Adrenal gland (tissue), 12 donors: ENCODE data around the gene ZNF609. TPM values are rescaled to one million over a fixed set of nuclear protein-coding genes. Genes with fewer than 3 reads are reported as not detected.
A peak's percentile ranks its signal among the peaks of the same experiment; 100 is the strongest.

Experiments used
- DNase-seq, 7 donors: peaks; one replicate each; pipeline ENCODE4 v3.0.0-alpha.2; 2019 to 2020
- H3K27ac ChIP-seq, 5 donors: fragments of 200-600 bp; sonication (generic) in 4 of 5; 1 replicate in 3 of 5; 2 replicates in 2 of 5; pipeline versions ENCODE4 v1.5.1 to v1.8.0; 2016 to 2020; ENCODE audit warnings: mild to moderate bottlenecking in 1 of 5
- H3K27me3 ChIP-seq: fragments of 200-600 bp; 2 replicates; pipeline ENCODE4 v1.8.0; 2021
- H3K36me3 ChIP-seq, 2 donors: fragments of 200-600 bp; replicated peaks in 1 of 2; 1 replicate in 1 of 2; 2 replicates in 1 of 2; pipeline versions ENCODE4 v1.5.1 to v1.8.0; 2018 to 2022
- H3K4me1 ChIP-seq, 2 donors: fragments of 200-600 bp; replicated peaks in 1 of 2; 1 replicate in 1 of 2; 2 replicates in 1 of 2; pipeline versions ENCODE4 v1.5.1 to v1.8.0; 2018 to 2021
- H3K4me3 ChIP-seq, 4 donors: fragments of 200-600 bp; sonication (generic) in 3 of 4; one replicate each; pipeline ENCODE4 v1.5.1; 2016 to 2018
- H3K9me3 ChIP-seq, 3 donors: fragments of 200-600 bp; sonication (generic) in 1 of 3; replicated peaks in 1 of 3; 1 replicate in 2 of 3; 2 replicates in 1 of 3; pipeline versions ENCODE4 v1.5.1 to v1.8.0; 2016 to 2021
- CTCF ChIP-seq, 6 experiments: fragments of 450-650 bp in 4 of 6; fragments of 200-600 bp in 2 of 6; sonication (generic) in 1 of 6; IDR thresholded peaks; 1 replicate in 5 of 6; 2 replicates in 1 of 6; pipeline versions ENCODE4 v1.5.1 to v1.8.0; 2016 to 2021; ENCODE audit warnings: antibody characterized with exemption in 6 of 6, mild to moderate bottlenecking in 2 of 6, moderate library complexity in 1 of 6
- POLR2A ChIP-seq, 2 donors: fragments of 450-650 bp; IDR thresholded peaks; one replicate each; pipeline ENCODE4 v1.6.1; 2017; ENCODE audit warnings: antibody characterized with exemption in 2 of 2, mild to moderate bottlenecking in 2 of 2, moderate library complexity in 1 of 2
- WGBS, 4 donors: extraction: QIAGEN DNeasy Blood & Tissue Kit in 2 of 4; methylation state at CpG; one replicate each; pipeline versions ENCODE4 v1.1.5 to v1.1.7; 2013 to 2017; 5-methylcytosine and 5-hydroxymethylcytosine counted together
- intact Hi-C, 2 donors: fragments of 100-400 bp; cut with DNase I; formaldehyde crosslinking; loops; one replicate each; pipeline versions ENCODE4 v1.14.1 to v1.15.0; 2022 to 2023
- polyA plus RNA-seq, 3 donors: library from polyadenylated mRNA; stranded (reverse); fragments of 200-250 nt in 2 of 3; fragments of 350-450 nt in 1 of 3; fragmentation: Illumina TruSeq in 1 of 3; extraction: RNeasy Lipid Tissue Mini Kit (QIAGEN cat#74804) in 1 of 3; gene quantifications; one replicate each; pipeline ENCODE4 v1.2.3, GENCODE V29; 2013 to 2014
- total RNA-seq, 9 donors: library from RNA; depleted of rRNA in 4 of 9; stranded (reverse); fragments of >200 nt in 4 of 9; fragments of 120-200 nt in 1 of 9; fragmentation: NEBNext Ultra II Directional in 1 of 9; extraction: Animal tissue kit (Norgen Biotek cat#: 25700) in 1 of 9; gene quantifications; one replicate each; pipeline versions ENCODE4 v1.1.0 to v1.2.4, GENCODE V29; 2013 to 2023
- donor health status: healthy with polysubstance abuse.
- donor health status: Bipolar disorder and iron deficiency.
- donor health status: DM: yes; HTN: yes; CAD: no.
- donor health status: DM: no; HTN: no; CAD: no.
- donor health status: DM: no; HTN: no; CAD: no.
- donor health status: DM: yes; HTN: yes; CAD: no.

Gene ZNF609
- total and polyA plus RNA-seq, 12 donors, result 4.4 to 35.5 (median 25.4) TPM

DNA sequence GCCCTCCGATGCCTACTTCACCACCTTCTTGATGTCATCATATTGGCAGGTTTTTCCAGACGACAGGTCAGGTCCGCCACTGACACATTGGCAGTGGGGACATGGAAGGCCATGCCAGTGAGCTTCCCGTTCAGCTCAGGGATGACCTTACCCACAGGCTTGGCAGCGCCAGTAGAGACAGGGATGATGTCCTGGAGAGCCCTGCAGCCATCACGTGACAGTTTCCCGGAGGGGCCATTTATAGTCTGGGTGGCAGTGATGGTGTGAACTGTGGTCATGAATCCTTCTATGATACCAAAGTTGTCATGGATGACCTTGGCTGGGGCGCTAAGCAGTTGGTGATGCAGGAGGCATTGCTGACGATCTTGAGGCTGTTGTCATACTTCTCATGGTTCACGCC is 68.5 kb downstream of the ZNF609 start:
- Histone ChIP-seq H3K27ac (no peak overlapping the region), H3K4me1 (peaks cover 0 to 22% of the 10 kb centered on the region in 2 donors), H3K9me3 (no peaks in the 10 kb centered on the region), H3K36me3 (no peaks in the 10 kb centered on the region), H3K4me3 (no peak overlapping the region), H3K27me3 (no peaks in the 10 kb centered on the region)
- WGBS, 4 donors, result 90 to 94% (median 93%) methylated on average over 2 to 10 of the region's 10 CpGs
- no peak for DNase-seq
- intact Hi-C loops, result no loop called here
- TF ChIP-seq POLR2A (IDR thresholded peaks at IDR 0.05) (no peak), CTCF (IDR thresholded peaks at IDR 0.05) (no peak)

DNA sequence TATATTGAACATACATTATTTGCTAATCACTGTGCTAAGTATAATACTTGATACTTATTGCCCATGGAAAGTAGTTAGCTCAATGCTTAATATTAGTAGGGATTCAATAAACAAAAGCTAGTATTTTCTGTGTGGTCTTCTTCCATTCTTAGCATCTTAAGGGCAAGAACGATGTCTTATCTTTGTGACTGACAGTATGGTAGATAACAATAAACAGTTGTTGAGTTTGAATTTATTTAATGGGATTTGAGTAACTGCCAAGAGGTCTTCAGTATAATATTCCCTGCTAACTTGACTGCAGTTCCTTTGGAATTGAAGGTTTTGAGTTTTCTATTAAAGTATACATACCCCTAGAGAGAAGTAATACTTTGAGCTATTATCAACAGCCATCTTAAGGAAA is 70.1 kb downstream of the ZNF609 start:
- peaks cover 2 to 22% of the 10 kb centered on the region in 2 donors for H3K4me1 ChIP-seq
- WGBS, 4 donors, result 7 to 28% (median 15%) methylated on average over 1 of the region's 1 CpG
- no peak for DNase-seq
- no peak overlapping the region for H3K4me3 ChIP-seq
- H3K27ac ChIP-seq, result no peak overlapping the region
- TF ChIP-seq POLR2A (IDR thresholded peaks at IDR 0.05) (no peak), CTCF (IDR thresholded peaks at IDR 0.05) (no peak)
- H3K27me3 ChIP-seq, result no peaks in the 10 kb centered on the region
- no peaks in the 10 kb centered on the region for H3K36me3 ChIP-seq
- intact Hi-C loops, result no loop called here
- no peaks in the 10 kb centered on the region for H3K9me3 ChIP-seq

DNA sequence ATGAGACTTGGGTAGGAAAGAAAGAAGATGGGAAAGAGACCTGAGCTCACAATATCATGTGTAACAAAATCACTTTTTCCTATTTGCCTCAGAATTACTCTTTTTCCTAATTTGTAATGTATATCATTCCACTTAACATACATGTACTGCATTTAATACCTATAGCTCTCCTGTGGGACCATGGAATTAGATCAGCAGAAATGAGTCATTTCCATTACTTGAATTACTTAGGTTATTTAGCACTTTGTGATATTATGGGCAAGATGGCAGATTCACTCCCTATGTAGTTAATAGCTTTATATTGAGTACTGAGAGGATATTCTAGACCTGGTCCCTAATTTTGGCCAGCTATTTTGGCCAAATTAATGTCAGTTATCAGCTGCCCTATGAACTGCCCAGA is 70.5 kb downstream of the ZNF609 start:
- no peak overlapping the region for H3K4me3 ChIP-seq
- H3K36me3 ChIP-seq, result no peaks in the 10 kb centered on the region
- TF ChIP-seq CTCF (IDR thresholded peaks at IDR 0.05) (no peak), POLR2A (IDR thresholded peaks at IDR 0.05) (no peak)

GRCh38 chr15:64532521-64533315 is 72.3 kb downstream of the ZNF609 start:
- intact Hi-C loops, result no loop called here
- TF ChIP-seq CTCF (IDR thresholded peaks at IDR 0.05), result no peak
- no peak for TF ChIP-seq POLR2A (IDR thresholded peaks at IDR 0.05)
- Histone ChIP-seq H3K4me1 (peaks cover 5 to 26% of the 10 kb centered on the region in 2 donors), H3K36me3 (no peaks in the 10 kb centered on the region), H3K27me3 (no peaks in the 10 kb centered on the region), H3K27ac (no peak overlapping the region), H3K9me3 (no peaks in the 10 kb centered on the region), H3K4me3 (no peak overlapping the region)
- peak in 1 of 7 donors; percentile 38 for DNase-seq
- WGBS, 4 donors, result 80 to 86% (median 82%) methylated on average over 12 of the region's 12 CpGs

More for the DNA sequence above, 70.5 kb downstream of the ZNF609 start:
- no peaks in the 10 kb centered on the region for H3K9me3 ChIP-seq
- DNase-seq, result no peak
- intact Hi-C loops, result no loop called here
- no peak overlapping the region for H3K27ac ChIP-seq
- H3K27me3 ChIP-seq, result no peaks in the 10 kb centered on the region
- H3K4me1 ChIP-seq, result peaks cover 5 to 26% of the 10 kb centered on the region in 2 donors
